HG03064 (cell line): ENCODE results near the gene PLVAP.
A peak's percentile ranks its signal among the peaks of the same experiment; 100 is the strongest.

Source experiments
- ATAC-seq: cut with Tn5 transposase; IDR thresholded peaks from one replicate; pipeline ENCODE4 v1.9.1; 2021; ENCODE audit warnings: low read depth; ENCODE audit not compliant: unreplicated experiment

Gene PLVAP

GRCh38 chr19:17376935-17377600 lies at the start of gene PLVAP:
Gene PLVAP (minus strand): TSS chr19:17377342. CDS start chr19:17377288, 54 bp downstream.
- ATAC-seq = no peak

DNA sequence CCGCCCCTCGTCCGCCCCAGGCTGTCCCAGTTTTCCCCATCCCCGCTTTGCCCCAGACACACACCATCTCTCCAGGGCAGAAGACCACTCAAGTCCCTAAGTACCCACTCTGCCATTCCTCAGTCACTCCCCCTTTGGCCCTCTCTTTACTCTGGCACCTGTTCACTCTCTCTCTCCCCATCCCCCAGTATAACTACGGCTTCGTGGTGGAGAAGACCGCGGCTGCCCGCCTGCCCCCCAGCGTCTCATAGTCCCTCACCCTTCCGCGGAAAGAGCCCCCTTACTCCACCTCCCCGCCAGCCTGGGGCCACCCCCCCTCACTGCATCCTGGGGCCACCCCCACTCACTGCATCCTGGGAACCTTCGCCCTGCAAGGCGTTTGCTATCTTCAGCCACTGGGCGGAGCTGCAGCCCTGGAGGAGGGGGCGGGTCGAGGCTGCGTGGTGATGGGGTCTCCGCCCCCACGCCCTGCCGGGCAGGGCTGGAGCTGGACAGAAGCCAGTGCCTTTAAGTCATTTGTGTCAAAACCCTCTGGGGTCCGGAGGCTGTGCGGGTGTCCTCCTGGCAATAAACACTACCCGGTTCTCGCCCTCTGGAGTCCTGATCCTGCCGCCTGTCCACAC lies 47.7 kb upstream of the PLVAP start:
- no peak for ATAC-seq

DNA sequence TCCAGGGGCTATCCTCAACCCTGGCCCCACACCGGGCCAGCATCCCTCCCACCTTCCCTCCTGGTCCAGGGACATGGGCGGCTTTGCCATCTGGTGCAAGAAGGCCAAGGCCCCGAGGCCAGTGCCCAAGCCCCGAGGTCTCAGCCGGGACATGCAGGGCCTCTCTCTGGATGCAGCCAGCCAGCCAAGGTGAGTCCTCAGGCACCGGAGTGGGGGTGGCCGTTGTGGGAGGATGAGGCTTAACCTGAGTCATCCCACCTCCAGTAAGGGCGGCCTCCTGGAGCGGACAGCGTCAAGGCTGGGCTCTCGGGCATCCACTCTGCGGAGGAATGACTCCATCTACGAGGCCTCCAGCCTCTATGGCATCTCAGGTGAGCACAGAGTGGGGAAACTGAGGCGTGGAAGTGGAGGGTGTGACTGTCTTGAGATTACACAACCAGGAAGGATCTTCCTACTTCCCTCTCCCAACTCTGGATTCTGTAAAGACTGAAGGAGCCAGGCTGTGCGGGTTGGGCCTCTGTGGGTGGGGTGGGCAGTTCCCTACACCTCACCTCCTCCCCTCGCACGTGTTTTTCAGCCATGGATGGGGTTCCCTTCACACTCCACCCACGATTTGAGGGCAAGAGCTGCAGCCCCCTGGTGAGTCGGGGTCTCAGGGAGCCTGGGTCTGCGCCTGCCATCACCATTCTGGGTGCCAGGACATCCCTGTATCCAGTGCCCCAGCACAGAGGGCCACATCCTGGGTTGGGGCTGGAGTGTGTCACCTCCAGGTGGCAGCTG lies 46.5 kb upstream of the PLVAP start:
- no peak for ATAC-seq

- no peak for ATAC-seq
Observed at GRCh38 chr19:17421942-17422341, 44.8 kb upstream of the PLVAP start.

DNA sequence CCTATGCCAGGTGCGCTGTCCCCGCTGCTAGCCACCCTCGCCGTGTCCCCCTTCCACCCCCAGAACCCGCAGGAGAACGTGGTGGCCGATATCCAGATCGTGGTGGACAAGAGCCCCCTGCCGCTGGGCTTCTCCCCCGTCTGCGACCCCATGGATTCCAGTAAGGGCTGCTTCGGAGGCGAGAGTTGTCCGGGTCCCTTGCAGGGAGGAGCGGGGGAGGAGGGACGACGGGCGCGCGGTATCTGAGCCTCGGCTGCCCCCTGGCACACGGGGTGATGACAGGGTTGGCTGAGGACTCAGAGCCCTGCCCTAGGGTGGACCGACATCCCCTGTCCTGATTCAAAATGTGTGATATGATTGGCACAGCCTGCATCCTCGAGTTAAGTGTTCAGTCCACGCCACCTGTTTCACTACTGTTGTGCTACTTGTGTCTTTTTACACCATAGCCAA lies 43.4 kb upstream of the PLVAP start:
- peak; percentile 14 for ATAC-seq

DNA sequence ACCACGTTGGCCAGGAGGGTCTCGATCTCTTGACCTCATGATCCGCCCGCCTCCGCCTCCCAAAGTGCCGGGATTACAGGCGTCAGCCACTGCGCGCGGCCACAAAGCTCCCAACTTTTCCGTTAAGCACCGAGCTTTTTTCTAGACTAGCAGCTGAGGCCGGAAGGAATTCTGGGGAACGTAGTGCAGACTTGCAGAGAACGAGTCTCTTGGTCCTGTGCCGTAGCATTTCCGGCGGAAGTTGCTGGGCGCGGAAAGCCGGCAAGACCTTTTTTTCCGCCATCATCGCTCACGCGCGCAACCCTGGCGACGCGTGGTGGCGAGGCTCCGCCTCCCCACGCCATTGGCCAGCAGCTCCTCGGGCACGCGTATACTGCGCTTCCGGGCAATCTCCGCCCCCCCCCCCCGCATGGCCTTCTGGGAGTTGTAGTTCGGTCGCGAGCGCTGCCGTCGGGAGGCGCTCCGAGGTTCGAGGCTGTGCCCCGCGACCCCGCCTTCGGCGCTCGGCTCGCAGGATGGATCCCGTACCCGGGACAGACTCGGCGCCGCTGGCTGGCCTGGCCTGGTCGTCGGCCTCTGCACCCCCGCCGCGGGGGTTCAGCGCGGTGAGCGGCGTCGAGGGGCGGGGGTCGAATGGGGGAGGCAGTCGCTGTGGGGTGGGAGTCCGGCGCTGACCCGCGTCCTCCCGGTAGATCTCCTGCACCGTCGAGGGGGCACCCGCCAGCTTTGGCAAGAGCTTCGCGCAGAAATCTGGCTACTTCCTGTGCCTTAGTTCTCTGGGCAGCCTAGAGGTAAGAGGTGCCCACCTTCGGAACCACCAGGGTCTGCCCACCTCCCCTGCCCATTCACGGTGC lies 42.7 kb upstream of the PLVAP start, which contains the start of gene MVB12A:
TSS of gene MVB12A (plus strand) at position 427 of the 854 bp plus-strand sequence. CDS start at position 516, 89 bp downstream.
- ATAC-seq = peak; percentile 83

DNA sequence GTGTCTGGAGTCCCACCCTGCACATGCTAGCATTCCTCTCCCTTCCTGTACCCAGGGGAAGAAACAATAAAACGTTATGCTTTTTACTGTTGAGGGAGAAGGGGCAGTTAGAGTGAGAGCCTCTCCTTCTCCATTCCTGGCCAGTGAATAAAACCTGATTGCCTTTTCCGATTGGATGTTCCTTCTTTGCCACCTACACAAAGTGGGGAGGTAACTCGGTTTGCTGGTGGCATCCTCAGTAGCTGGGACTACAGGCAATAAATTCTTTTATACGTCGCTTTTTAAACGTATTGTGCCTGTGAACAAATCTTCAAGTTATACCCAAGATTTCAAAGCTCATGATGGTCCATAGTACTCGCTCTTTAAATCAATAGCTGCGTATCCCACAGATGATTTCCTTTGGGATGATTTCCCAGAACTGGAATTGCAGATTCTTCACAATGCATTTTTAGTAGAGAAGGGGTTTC lies 42.0 kb upstream of the PLVAP start:
- ATAC-seq = no peak

DNA sequence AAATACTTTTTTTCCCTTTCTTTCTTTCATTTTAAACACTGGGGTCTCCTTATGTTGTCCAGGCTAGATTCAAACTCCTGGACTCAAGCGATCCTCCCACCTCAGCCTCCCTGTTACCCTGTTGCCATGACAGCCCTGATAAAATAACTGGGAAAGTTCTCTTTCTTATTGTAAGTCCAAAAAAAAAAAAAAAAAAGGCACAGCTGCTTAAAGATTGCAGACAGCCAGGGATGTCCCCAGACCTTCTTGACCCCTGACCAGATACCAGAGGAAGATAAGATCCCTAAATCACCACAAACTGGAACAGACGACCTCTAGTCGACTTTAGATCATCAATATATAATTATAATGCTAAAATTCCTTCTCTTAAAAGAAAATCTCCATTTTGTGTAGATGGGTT lies 41.6 kb upstream of the PLVAP start:
- no peak for ATAC-seq

GRCh38 chr19:17415121-17415520 lies 38.0 kb upstream of the PLVAP start:
- ATAC-seq = no peak

- no peak for ATAC-seq
Observed at GRCh38 chr19:17414097-17414496, 37.0 kb upstream of the PLVAP start.

DNA sequence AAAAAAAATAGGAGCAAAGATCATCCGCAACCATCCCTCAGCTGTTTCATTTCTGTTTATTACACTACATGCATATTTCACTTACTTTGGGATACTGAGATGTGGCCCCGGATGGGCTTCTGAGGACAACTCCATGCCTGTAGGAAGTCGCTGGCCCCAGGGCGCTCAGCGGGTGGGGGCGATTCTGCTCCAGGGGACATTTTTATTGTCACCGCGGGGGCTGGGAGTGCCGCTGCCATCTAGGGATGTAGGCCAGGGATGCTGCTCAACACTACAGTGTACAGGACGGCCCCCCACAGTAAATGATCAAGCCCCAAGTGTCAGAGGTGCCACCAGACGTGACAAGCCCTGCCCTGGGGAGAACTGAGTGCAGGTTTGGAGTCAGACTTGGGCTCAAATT lies 34.7 kb upstream of the PLVAP start:
- ATAC-seq = no peak

DNA sequence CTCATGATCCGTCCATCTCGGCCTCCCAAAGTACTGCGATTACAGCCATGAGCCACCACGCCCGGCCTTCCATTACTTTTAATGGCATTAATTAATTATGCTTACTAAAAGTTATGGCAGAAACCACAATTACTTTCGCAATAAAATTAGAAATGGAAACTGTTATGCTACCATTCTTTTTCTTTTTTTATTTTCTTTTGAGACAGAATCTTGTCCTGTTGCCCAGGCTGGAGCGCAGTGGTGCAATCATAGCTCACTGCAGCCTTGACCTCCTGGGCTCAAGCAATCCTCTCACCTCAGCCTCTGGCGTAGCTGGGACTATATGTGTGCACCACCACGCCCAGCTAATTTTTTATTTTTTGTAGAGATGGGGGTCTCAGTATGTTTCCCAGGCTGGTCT lies 32.8 kb upstream of the PLVAP start:
- no peak for ATAC-seq

GRCh38 chr19:17406887-17407196 lies 29.7 kb upstream of the PLVAP start:
- ATAC-seq = no peak

GRCh38 chr19:17406046-17406886 lies 29.1 kb upstream of the PLVAP start:
- ATAC-seq = no peak

GRCh38 chr19:17405250-17406045 lies 28.3 kb upstream of the PLVAP start, which contains the start of gene BST2:
Gene BST2 (minus strand): TSS chr19:17405630. CDS start chr19:17405575, 55 bp downstream.
- ATAC-seq = peak; percentile 74

- no peak for ATAC-seq
Observed at GRCh38 chr19:17404621-17405249, 27.6 kb upstream of the PLVAP start.

DNA sequence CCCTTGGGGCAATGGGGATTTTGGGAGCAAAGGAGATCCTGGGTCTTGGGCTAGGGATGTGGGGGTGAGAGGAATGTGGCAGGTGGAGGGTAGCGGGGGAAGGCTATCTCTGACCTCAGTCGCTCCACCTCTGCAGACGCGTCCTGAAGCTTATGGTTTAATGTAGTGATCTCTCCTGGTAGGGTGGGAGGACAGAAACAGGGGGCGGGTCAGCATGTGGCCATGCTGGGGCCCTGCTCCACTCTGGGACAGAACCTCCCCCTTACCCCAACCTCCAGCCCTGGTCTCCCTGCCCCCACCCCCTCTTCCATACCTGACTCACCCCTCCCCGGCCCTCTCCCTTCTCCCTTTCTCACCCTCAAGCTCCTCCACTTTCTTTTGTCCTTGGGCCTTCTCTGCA lies 26.9 kb upstream of the PLVAP start:
- no peak for ATAC-seq
